Right lobe of liver (tissue), 6 donors: Measurements from ENCODE around the gene IFI27. TPM values are rescaled to one million over a fixed set of nuclear protein-coding genes. Genes with fewer than 3 reads are reported as not detected.

Experiments used
- ATAC-seq, 4 donors: fragments of 200-7000 bp; cut with Tn5 transposase; one replicate each; pipeline ENCODE4 v1.9.1; 2020; ENCODE audit warnings: mild to moderate bottlenecking in 4 of 4, moderate library complexity in 4 of 4
- DNase-seq, 3 donors: peaks; one replicate each; pipeline ENCODE4 v3.0.0-alpha.2; 2020
- H3K27ac ChIP-seq, 3 donors: fragments of 200-600 bp; one replicate each; pipeline ENCODE4 v1.8.0; 2022
- H3K27me3 ChIP-seq, 2 donors: fragments of 200-600 bp; one replicate each; pipeline ENCODE4 v1.8.0; 2022
- H3K36me3 ChIP-seq, 4 donors: fragments of 200-600 bp; sonication (generic) in 1 of 4; one replicate each; pipeline versions ENCODE4 v1.5.1 to v1.8.0; 2017 to 2022; ENCODE audit warnings: control low read depth in 1 of 4
- H3K4me1 ChIP-seq, 4 donors: fragments of 200-600 bp; sonication (generic) in 1 of 4; one replicate each; pipeline versions ENCODE4 v1.5.1 to v1.8.0; 2017 to 2022; ENCODE audit warnings: control low read depth in 1 of 4
- H3K4me3 ChIP-seq, 3 donors: fragments of 200-600 bp; one replicate each; pipeline ENCODE4 v1.8.0; 2022
- H3K9me3 ChIP-seq, 4 donors: fragments of 200-600 bp; sonication (generic) in 1 of 4; one replicate each; pipeline versions ENCODE4 v1.5.1 to v1.8.0; 2017 to 2022; ENCODE audit warnings: control low read depth in 1 of 4
- POLR2A ChIP-seq: fragments of 450-650 bp; IDR thresholded peaks from one replicate; pipeline ENCODE4 v1.6.1; 2017; ENCODE audit warnings: antibody characterized with exemption, mild to moderate bottlenecking
- WGBS: methylation state at CpG from one replicate; pipeline ENCODE4 v1.1.6; 2018; ENCODE audit warnings: low coverage, low lambda C conversion rate; ENCODE audit not compliant: insufficient coverage; ENCODE audit errors: missing lambda C conversion rate; 5-methylcytosine and 5-hydroxymethylcytosine counted together
- intact Hi-C, 2 donors: fragments of 100-400 bp; cut with DNase I; formaldehyde crosslinking; loops; one replicate each; pipeline versions ENCODE4 v1.11.2 to v1.14.1; 2022
- total RNA-seq, 6 experiments: library from RNA; depleted of rRNA in 2 of 6; stranded (reverse); fragments of >200 nt in 2 of 6; fragmentation: NEBNext Ultra II Directional in 3 of 6; extraction: Animal tissue kit (Norgen Biotek cat#: 25700) in 3 of 6; gene quantifications; one replicate each; pipeline versions ENCODE4 v1.1.0 to v1.2.4, GENCODE V29; 2016 to 2023
- TF ChIP-seq, protein P1 (sequence below), 4 donors: fragments of 200-600 bp in 3 of 4; fragments of 450-650 bp in 1 of 4; IDR thresholded peaks; one replicate each; pipeline versions ENCODE4 v1.5.1 to v1.8.0; 2016 to 2022; ENCODE audit warnings: antibody characterized with exemption in 4 of 4, mild to moderate bottlenecking in 2 of 4
- donor health status: DM: no; HTN: yes; CAD: no.
- donor health status: DM: no; HTN: no; CAD: no.
- donor health status: DM: no; HTN: no; CAD: no.
- donor health status: DM: no; HTN: yes; CAD: no.
- donor health status: DM: no; HTN: yes; CAD: no.

The IFI27 gene
- total RNA-seq, 6 experiments from 2014 or later = 10.0 to 32.5 (median 16.9) TPM

GRCh38 chr14:94157197-94157596 lies 46.7 kb downstream of the IFI27 start:
- no peaks in the 10 kb centered on the region for H3K4me1 ChIP-seq
- H3K9me3 ChIP-seq = no peaks in the 10 kb centered on the region
- no peak for TF ChIP-seq POLR2A
- TF ChIP-seq, protein P1, sequence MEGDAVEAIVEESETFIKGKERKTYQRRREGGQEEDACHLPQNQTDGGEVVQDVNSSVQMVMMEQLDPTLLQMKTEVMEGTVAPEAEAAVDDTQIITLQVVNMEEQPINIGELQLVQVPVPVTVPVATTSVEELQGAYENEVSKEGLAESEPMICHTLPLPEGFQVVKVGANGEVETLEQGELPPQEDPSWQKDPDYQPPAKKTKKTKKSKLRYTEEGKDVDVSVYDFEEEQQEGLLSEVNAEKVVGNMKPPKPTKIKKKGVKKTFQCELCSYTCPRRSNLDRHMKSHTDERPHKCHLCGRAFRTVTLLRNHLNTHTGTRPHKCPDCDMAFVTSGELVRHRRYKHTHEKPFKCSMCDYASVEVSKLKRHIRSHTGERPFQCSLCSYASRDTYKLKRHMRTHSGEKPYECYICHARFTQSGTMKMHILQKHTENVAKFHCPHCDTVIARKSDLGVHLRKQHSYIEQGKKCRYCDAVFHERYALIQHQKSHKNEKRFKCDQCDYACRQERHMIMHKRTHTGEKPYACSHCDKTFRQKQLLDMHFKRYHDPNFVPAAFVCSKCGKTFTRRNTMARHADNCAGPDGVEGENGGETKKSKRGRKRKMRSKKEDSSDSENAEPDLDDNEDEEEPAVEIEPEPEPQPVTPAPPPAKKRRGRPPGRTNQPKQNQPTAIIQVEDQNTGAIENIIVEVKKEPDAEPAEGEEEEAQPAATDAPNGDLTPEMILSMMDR (IDR thresholded peaks at IDR 0.05) = no peak
- no peaks in the 10 kb centered on the region for H3K27me3 ChIP-seq
- intact Hi-C loops = no loop called here
- DNase-seq = no peak
- no peak overlapping the region for H3K4me3 ChIP-seq
- H3K36me3 ChIP-seq = no peaks in the 10 kb centered on the region
- H3K27ac ChIP-seq = no peak overlapping the region
- no peak for ATAC-seq

GRCh38 chr14:94158239-94158883 lies 47.8 kb downstream of the IFI27 start:
- DNase-seq (no peak), ATAC-seq (peak; percentile 33 to 91 (median 66))
- intact Hi-C loops = no loop called here
- Histone ChIP-seq H3K36me3 (no peaks in the 10 kb centered on the region), H3K27me3 (no peaks in the 10 kb centered on the region), H3K27ac (no peak overlapping the region), H3K9me3 (no peaks in the 10 kb centered on the region), H3K4me3 (no peak overlapping the region), H3K4me1 (no peaks in the 10 kb centered on the region)
- WGBS = 29% methylated on average over 8 of the region's 10 CpGs
- TF ChIP-seq, protein P1 (IDR thresholded peaks at IDR 0.05) = no peak
- no peak for TF ChIP-seq POLR2A

GRCh38 chr14:94161058-94161457 lies 50.5 kb downstream of the IFI27 start:
- 9% methylated on average over 1 of the region's 2 CpGs for WGBS
- Histone ChIP-seq H3K4me1 (no peaks in the 10 kb centered on the region), H3K4me3 (no peak overlapping the region), H3K27ac (no peak overlapping the region), H3K36me3 (no peaks in the 10 kb centered on the region), H3K9me3 (no peaks in the 10 kb centered on the region), H3K27me3 (no peaks in the 10 kb centered on the region)
- no peak for TF ChIP-seq POLR2A
- TF ChIP-seq, protein P1 (IDR thresholded peaks at IDR 0.05) = no peak
- intact Hi-C loops = no loop called here
- ATAC-seq = no peak
- no peak for DNase-seq

DNA sequence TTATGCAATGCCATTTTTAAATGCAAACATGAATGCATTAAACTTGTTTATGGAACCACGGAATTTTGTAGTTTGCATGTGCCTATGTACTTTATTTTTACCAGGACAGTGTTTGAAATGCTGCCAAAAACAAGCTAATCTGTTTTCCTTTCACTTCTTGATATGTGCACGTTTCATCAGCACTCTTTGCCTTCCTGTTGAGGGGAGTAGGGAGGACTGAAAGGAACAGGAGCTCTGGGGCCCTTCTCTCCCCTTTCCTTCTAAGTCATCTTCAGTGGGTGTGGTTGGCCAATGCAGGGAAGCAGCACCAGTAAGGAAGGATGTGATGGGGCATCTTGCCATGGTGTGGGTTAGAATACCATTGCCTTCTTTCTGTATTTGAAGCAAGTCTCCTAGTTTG lies 51.4 kb downstream of the IFI27 start:
- DNase-seq (no peak), ATAC-seq (peak; percentile 60 to 72 (median 70))
- Histone ChIP-seq H3K9me3 (no peaks in the 10 kb centered on the region), H3K27ac (no peak overlapping the region), H3K36me3 (no peaks in the 10 kb centered on the region), H3K4me3 (no peak overlapping the region), H3K4me1 (no peaks in the 10 kb centered on the region), H3K27me3 (no peaks in the 10 kb centered on the region)
- intact Hi-C loops = no loop called here
- TF ChIP-seq POLR2A = no peak
- TF ChIP-seq, protein P1 (IDR thresholded peaks at IDR 0.05) = no peak
- WGBS = 0% methylated on average over 2 of the region's 2 CpGs

GRCh38 chr14:94162466-94162865 lies 51.9 kb downstream of the IFI27 start:
- WGBS = 68% methylated on average over 4 of the region's 5 CpGs
- intact Hi-C loops = no loop called here
- H3K27ac ChIP-seq = no peak overlapping the region

More at GRCh38 chr14:94162466-94162865, 51.9 kb downstream of the IFI27 start:
- Histone ChIP-seq H3K27me3 (no peaks in the 10 kb centered on the region), H3K4me1 (no peaks in the 10 kb centered on the region), H3K4me3 (no peak overlapping the region), H3K9me3 (no peaks in the 10 kb centered on the region), H3K36me3 (no peaks in the 10 kb centered on the region)
- no peak for DNase-seq
- TF ChIP-seq, protein P1 (IDR thresholded peaks at IDR 0.05) = no peak
- ATAC-seq = no peak
